ENCODE data around the gene IL1R2.

Gene IL1R2

DNA sequence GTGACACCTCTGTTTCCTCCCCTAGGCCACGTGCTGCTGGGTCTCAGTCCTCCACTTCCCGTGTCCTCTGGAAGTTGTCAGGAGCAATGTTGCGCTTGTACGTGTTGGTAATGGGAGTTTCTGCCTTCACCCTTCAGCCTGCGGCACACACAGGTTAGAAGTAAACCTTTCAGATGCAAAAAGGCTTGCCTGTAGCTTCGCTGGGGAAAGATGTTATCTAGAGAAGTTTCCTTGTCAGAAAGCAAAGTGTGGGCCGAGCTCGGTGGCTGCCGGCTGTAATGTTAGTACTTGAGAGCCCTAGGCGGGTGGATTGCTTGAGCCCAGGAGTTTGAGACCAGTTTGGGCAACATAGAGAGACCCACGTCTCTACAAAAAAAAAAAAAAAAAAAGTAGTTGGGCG is 16.7 kb downstream of the IL1R2 start:
- Histone ChIP-seq H3K27me3 (ENCODE audit: control insufficient read depth, low read length) (peaks cover 6% of the 10 kb centered on the region; the same call in 1 of the 2 replicates), H3K4me1 (ENCODE audit: control insufficient read depth, low read length) (no peaks in the 10 kb centered on the region), H3K9me3 (ENCODE audit: control insufficient read depth, insufficient read depth, low read length) (no peaks in the 10 kb centered on the region), H3K36me3 (ENCODE audit: control insufficient read depth, low read length) (no peaks in the 10 kb centered on the region), H3F3A (ENCODE audit: control insufficient read depth, insufficient read depth) (no peaks in the 10 kb centered on the region), H3K4me3 (ENCODE audit: low read length) (no peak overlapping the region), H3K27ac (ENCODE audit: low read depth, low read length) (no peak overlapping the region), H3K9me2 (replicated peaks; ENCODE audit: control insufficient read depth, low read length) (no peaks in the 10 kb centered on the region), H3K4me2 (ENCODE audit: low read length) (no peak overlapping the region), H4K20me1 (ENCODE audit: control insufficient read depth, insufficient read depth, low read depth, low read length) (no peaks in the 10 kb centered on the region), H3K79me2 (ENCODE audit: control insufficient read depth, low read length) (no peaks in the 10 kb centered on the region)
- TF ChIP-seq EZH2phosphoT487 (IDR thresholded peaks at IDR 0.05; ENCODE audit: borderline replicate concordance, low read length): no peak
- TF ChIP-seq, protein P1, sequence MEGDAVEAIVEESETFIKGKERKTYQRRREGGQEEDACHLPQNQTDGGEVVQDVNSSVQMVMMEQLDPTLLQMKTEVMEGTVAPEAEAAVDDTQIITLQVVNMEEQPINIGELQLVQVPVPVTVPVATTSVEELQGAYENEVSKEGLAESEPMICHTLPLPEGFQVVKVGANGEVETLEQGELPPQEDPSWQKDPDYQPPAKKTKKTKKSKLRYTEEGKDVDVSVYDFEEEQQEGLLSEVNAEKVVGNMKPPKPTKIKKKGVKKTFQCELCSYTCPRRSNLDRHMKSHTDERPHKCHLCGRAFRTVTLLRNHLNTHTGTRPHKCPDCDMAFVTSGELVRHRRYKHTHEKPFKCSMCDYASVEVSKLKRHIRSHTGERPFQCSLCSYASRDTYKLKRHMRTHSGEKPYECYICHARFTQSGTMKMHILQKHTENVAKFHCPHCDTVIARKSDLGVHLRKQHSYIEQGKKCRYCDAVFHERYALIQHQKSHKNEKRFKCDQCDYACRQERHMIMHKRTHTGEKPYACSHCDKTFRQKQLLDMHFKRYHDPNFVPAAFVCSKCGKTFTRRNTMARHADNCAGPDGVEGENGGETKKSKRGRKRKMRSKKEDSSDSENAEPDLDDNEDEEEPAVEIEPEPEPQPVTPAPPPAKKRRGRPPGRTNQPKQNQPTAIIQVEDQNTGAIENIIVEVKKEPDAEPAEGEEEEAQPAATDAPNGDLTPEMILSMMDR (IDR thresholded peaks at IDR 0.05; ENCODE audit: low read depth, low read length, poor library complexity, severe bottlenecking): no peak

DNA sequence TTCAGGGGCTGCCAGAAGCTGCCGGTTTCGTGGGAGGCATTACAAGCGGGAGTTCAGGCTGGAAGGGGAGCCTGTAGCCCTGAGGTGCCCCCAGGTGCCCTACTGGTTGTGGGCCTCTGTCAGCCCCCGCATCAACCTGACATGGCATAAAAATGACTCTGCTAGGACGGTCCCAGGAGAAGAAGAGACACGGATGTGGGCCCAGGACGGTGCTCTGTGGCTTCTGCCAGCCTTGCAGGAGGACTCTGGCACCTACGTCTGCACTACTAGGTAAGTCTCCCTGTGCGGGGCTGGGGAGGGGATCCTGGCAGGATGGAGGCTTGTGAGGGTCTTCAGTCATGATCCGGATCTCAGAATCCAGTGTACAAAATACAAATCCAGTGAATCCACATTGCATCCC is 17.8 kb downstream of the IL1R2 start:
- Histone ChIP-seq H3K4me2 (ENCODE audit: low read length) (no peak overlapping the region), H4K20me1 (ENCODE audit: control insufficient read depth, insufficient read depth, low read depth, low read length) (no peaks in the 10 kb centered on the region), H3K27ac (ENCODE audit: low read depth, low read length) (no peak overlapping the region), H3F3A (ENCODE audit: control insufficient read depth, insufficient read depth) (no peaks in the 10 kb centered on the region), H3K4me1 (ENCODE audit: control insufficient read depth, low read length) (no peaks in the 10 kb centered on the region), H3K79me2 (ENCODE audit: control insufficient read depth, low read length) (no peaks in the 10 kb centered on the region), H3K4me3 (ENCODE audit: low read length) (no peak overlapping the region), H3K9me3 (ENCODE audit: control insufficient read depth, insufficient read depth, low read length) (no peaks in the 10 kb centered on the region), H3K36me3 (ENCODE audit: control insufficient read depth, low read length) (no peaks in the 10 kb centered on the region), H3K9me2 (replicated peaks; ENCODE audit: control insufficient read depth, low read length) (no peaks in the 10 kb centered on the region), H3K27me3 (ENCODE audit: control insufficient read depth, low read length) (peaks cover 6% of the 10 kb centered on the region; the same call in 1 of the 2 replicates)
- TF ChIP-seq EZH2phosphoT487 (IDR thresholded peaks at IDR 0.05; ENCODE audit: borderline replicate concordance, low read length): no peak
- TF ChIP-seq, protein P1 (IDR thresholded peaks at IDR 0.05; ENCODE audit: low read depth, low read length, poor library complexity, severe bottlenecking): no peak

DNA sequence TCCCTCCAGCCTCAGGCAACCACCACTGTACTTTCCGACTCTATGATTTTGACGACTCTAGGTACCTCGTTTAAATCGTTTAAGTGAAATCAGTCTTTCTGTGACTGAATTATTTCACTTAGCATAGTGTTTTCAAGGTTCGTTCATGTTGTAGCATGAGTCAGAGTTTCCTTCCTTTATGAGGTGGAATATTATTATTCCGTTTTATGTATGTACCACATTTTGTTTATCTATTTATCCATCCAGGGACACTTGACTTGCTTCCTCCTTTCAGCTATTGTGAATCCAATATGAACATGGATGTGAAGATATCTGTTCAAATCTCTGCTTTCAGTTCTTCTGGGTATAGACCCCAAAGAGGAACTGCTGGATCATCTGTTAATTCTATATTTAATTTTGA is 19.1 kb downstream of the IL1R2 start:
- Histone ChIP-seq H4K20me1 (ENCODE audit: control insufficient read depth, insufficient read depth, low read depth, low read length) (no peaks in the 10 kb centered on the region), H3K36me3 (ENCODE audit: control insufficient read depth, low read length) (no peaks in the 10 kb centered on the region), H3K9me2 (replicated peaks; ENCODE audit: control insufficient read depth, low read length) (no peaks in the 10 kb centered on the region), H3K4me2 (ENCODE audit: low read length) (no peak overlapping the region), H3K4me1 (ENCODE audit: control insufficient read depth, low read length) (no peaks in the 10 kb centered on the region), H3F3A (ENCODE audit: control insufficient read depth, insufficient read depth) (no peaks in the 10 kb centered on the region), H3K27ac (ENCODE audit: low read depth, low read length) (no peak overlapping the region), H3K9me3 (ENCODE audit: control insufficient read depth, insufficient read depth, low read length) (no peaks in the 10 kb centered on the region), H3K27me3 (ENCODE audit: control insufficient read depth, low read length) (peaks cover 3% of the 10 kb centered on the region; the same call in 1 of the 2 replicates), H3K4me3 (ENCODE audit: low read length) (no peak overlapping the region), H3K79me2 (ENCODE audit: control insufficient read depth, low read length) (no peaks in the 10 kb centered on the region)
- TF ChIP-seq EZH2phosphoT487 (IDR thresholded peaks at IDR 0.05; ENCODE audit: borderline replicate concordance, low read length): no peak
- TF ChIP-seq, protein P1 (IDR thresholded peaks at IDR 0.05; ENCODE audit: low read depth, low read length, poor library complexity, severe bottlenecking): no peak
